SK-N-SH (cell line): ENCODE results near the gene PLEKHA8. TPM values are rescaled to one million over a fixed set of nuclear protein-coding genes. Genes with fewer than 3 reads are reported as not detected.
A peak's percentile ranks its signal among the peaks of the same experiment; 100 is the strongest.

Experiments
- CTCF ChIA-PET: fragments of 300-600, 350-600 bp; formaldehyde crosslinking; extraction: SDS; loops from one replicate; lab custom pipeline; 2021; lab: Yijun Ruan, JAX
- POLR2A ChIA-PET: fragments of 350-600 bp; sonication (Branson Sonifier 250); formaldehyde crosslinking; extraction: SDS; loops from one replicate; lab custom pipeline; 2020; ENCODE audit warnings: antibody characterized with exemption, inconsistent platforms; lab: Yijun Ruan, JAX
- DNase-seq: peaks from one replicate; pipeline ENCODE4 v3.0.0; 2012
- H2AFZ ChIP-seq: fragments of 200-600 bp; sonication (generic); 2 replicates; pipeline ENCODE4 v1.8.1; 2016; ENCODE audit warnings: antibody characterized with exemption, mild to moderate bottlenecking, low read depth
- H3F3A ChIP-seq: fragments of 200-600 bp; sonication (generic); replicated peaks from 2 replicates; pipeline ENCODE3; 2016; ENCODE audit warnings: antibody characterized with exemption, mild to moderate bottlenecking; ENCODE audit not compliant: insufficient read depth
- H3K27ac ChIP-seq, 2 experiments: fragments of 200-500 bp in 1 of 2; fragments of 200-600 bp in 1 of 2; sonication (Bioruptor generic) in 1 of 2; sonication (generic), shearing (Covaris generic) in 1 of 2; 2 replicates each; pipeline versions ENCODE4 v1.5.1 to v1.6.1; 2014 to 2016; ENCODE audit warnings: low read depth in 2 of 2, inconsistent platforms in 1 of 2, low read length in 1 of 2, mild to moderate bottlenecking in 1 of 2, mixed read lengths in 1 of 2
- H3K27me3 ChIP-seq: fragments of 200-600 bp; sonication (generic), shearing (Covaris generic); 2 replicates; pipeline ENCODE4 v1.6.1; 2016; ENCODE audit warnings: mixed run types; ENCODE audit not compliant: insufficient read depth
- H3K36me3 ChIP-seq, 2 experiments: fragments of 200-500 bp in 1 of 2; fragments of 200-600 bp in 1 of 2; sonication (Bioruptor generic) in 1 of 2; sonication (generic) in 1 of 2; replicated peaks in 1 of 2; 2 replicates each; pipeline versions ENCODE3 to v1.5.1; 2014 to 2016; ENCODE audit warnings: low read length in 1 of 2, mild to moderate bottlenecking in 1 of 2; ENCODE audit not compliant: insufficient read depth in 2 of 2, control insufficient read depth in 1 of 2
- H3K4me1 ChIP-seq, 2 experiments: fragments of 200-500 bp in 1 of 2; fragments of 200-600 bp in 1 of 2; sonication (Bioruptor generic) in 1 of 2; sonication (generic), shearing (Covaris generic) in 1 of 2; 2 replicates each; pipeline versions ENCODE4 v1.5.1 to v1.6.1; 2014 to 2016; ENCODE audit warnings: low read depth in 1 of 2, low read length in 1 of 2, mixed run types in 1 of 2; ENCODE audit not compliant: insufficient read depth in 2 of 2, control insufficient read depth in 1 of 2
- H3K4me2 ChIP-seq: fragments of 200-600 bp; sonication (generic), shearing (Covaris generic); 2 replicates; pipeline ENCODE4 v1.6.1; 2017; ENCODE audit warnings: mixed run types
- H3K4me3 ChIP-seq, 2 experiments: fragments of 200-500 bp in 1 of 2; fragments of 200-600 bp in 1 of 2; sonication (Bioruptor generic) in 1 of 2; sonication (generic), shearing (Covaris generic) in 1 of 2; 2 replicates each; pipeline versions ENCODE4 v1.5.1 to v1.8.1; 2014 to 2016; ENCODE audit warnings: low read depth in 2 of 2, inconsistent platforms in 1 of 2, low read length in 1 of 2, mild to moderate bottlenecking in 1 of 2, mixed read lengths in 1 of 2, moderate library complexity in 1 of 2
- H3K79me2 ChIP-seq: fragments of 200-600 bp; sonication (generic); 2 replicates; pipeline ENCODE4 v1.8.1; 2017; ENCODE audit warnings: mild to moderate bottlenecking; ENCODE audit not compliant: insufficient read depth
- H3K9ac ChIP-seq: fragments of 200-600 bp; sonication (generic); 2 replicates; pipeline ENCODE4 v1.6.1; 2017; ENCODE audit warnings: mixed run types
- H3K9me2 ChIP-seq: fragments of 200-600 bp; sonication (generic); 2 replicates; pipeline ENCODE4 v1.6.1; 2017; ENCODE audit warnings: mixed run types
- H3K9me3 ChIP-seq: fragments of 200-600 bp; sonication (generic); 2 replicates; pipeline ENCODE4 v1.6.1; 2017; ENCODE audit warnings: mixed run types, mild to moderate bottlenecking, moderate library complexity
- H4K20me1 ChIP-seq: fragments of 200-600 bp; sonication (generic); 2 replicates; pipeline ENCODE4 v1.6.1; 2017; ENCODE audit warnings: mild to moderate bottlenecking, mixed run types; ENCODE audit not compliant: insufficient read depth
- CHD2 ChIP-seq: fragments of 150-350 bp; IDR thresholded peaks from 2 replicates; pipeline ENCODE4 v1.6.1; 2018; ENCODE audit warnings: low read length; ENCODE audit not compliant: partially characterized antibody
- ELF1 ChIP-seq: IDR thresholded peaks from 2 replicates; pipeline ENCODE4 v1.4.0; 2012
- EP300 ChIP-seq, 2 experiments: IDR thresholded peaks; 2 replicates each; pipeline versions ENCODE4 v1.4.0 to v1.6.1; 2012; ENCODE audit warnings: borderline replicate concordance in 1 of 2, low read depth in 1 of 2, low read length in 1 of 2
- EZH2phosphoT487 ChIP-seq: fragments of 200-600 bp; sonication (generic); IDR thresholded peaks from 2 replicates; pipeline ENCODE4 v1.6.1; 2017; ENCODE audit warnings: low read depth, mixed run types, mild to moderate bottlenecking, antibody characterized with exemption, moderate library complexity, borderline replicate concordance
- FOXJ3 ChIP-seq: sonication (generic); formaldehyde crosslinking; IDR thresholded peaks from 2 replicates; pipeline ENCODE4 v1.5.1; 2020; ENCODE audit warnings: mild to moderate bottlenecking, missing genetic modification reagents
- FOXM1 ChIP-seq: IDR thresholded peaks from 2 replicates; pipeline ENCODE4 v1.4.0; 2012; ENCODE audit warnings: low read depth, mild to moderate bottlenecking
- GABPA ChIP-seq: IDR thresholded peaks from 2 replicates; pipeline ENCODE4 v1.4.0; 2012; ENCODE audit warnings: low read depth, mild to moderate bottlenecking
- GATA2 ChIP-seq: sonication (generic); formaldehyde crosslinking; IDR thresholded peaks from 2 replicates; pipeline ENCODE4 v1.5.0; 2020; ENCODE audit warnings: mild to moderate bottlenecking, missing genetic modification reagents
- JUND ChIP-seq: IDR thresholded peaks from 2 replicates; pipeline ENCODE4 v1.4.0; 2012
- MEF2A ChIP-seq: IDR thresholded peaks from 2 replicates; pipeline ENCODE4 v1.4.0; 2012; ENCODE audit warnings: low read depth, borderline replicate concordance
- MXI1 ChIP-seq: IDR thresholded peaks from 2 replicates; pipeline ENCODE4 v1.6.1; 2012; ENCODE audit warnings: mild to moderate bottlenecking, low read depth, low read length, improper control_type of control experiment
- NFIC ChIP-seq: IDR thresholded peaks from 2 replicates; pipeline ENCODE4 v1.4.0; 2012; ENCODE audit warnings: borderline replicate concordance
- NRF1 ChIP-seq: IDR thresholded peaks from 2 replicates; pipeline ENCODE4 v1.6.1; 2012; ENCODE audit warnings: low read depth, mild to moderate bottlenecking, low read length
- POLR2AphosphoS5 ChIP-seq: IDR thresholded peaks from 2 replicates; pipeline ENCODE4 v1.6.1; 2012; ENCODE audit warnings: low read depth, low read length
- RAD21 ChIP-seq: IDR thresholded peaks from 2 replicates; pipeline ENCODE4 v1.6.1; 2012; ENCODE audit warnings: mild to moderate bottlenecking, low read length
- RCOR1 ChIP-seq: fragments of 150-350 bp; IDR thresholded peaks from 2 replicates; pipeline ENCODE4 v1.6.1; 2017; ENCODE audit warnings: antibody characterized with exemption, low read length
- RFX5 ChIP-seq: IDR thresholded peaks from 2 replicates; pipeline ENCODE4 v1.6.1; 2012; ENCODE audit warnings: mild to moderate bottlenecking, improper control_type of control experiment, low read length
- RXRA ChIP-seq: IDR thresholded peaks from 2 replicates; pipeline ENCODE4 v1.4.0; 2012; ENCODE audit warnings: low read depth, mild to moderate bottlenecking, borderline replicate concordance
- SMC3 ChIP-seq: IDR thresholded peaks from 2 replicates; pipeline ENCODE4 v1.6.1; 2012; ENCODE audit warnings: low read depth, low read length, improper control_type of control experiment
- TAF1 ChIP-seq: IDR thresholded peaks from 2 replicates; pipeline ENCODE4 v1.6.1; 2012; ENCODE audit warnings: low read depth, mild to moderate bottlenecking, low read length, moderate library complexity, borderline replicate concordance
- TEAD4 ChIP-seq: IDR thresholded peaks from 2 replicates; pipeline ENCODE4 v1.4.0; 2012; ENCODE audit warnings: mild to moderate bottlenecking, borderline replicate concordance; ENCODE audit not compliant: insufficient read depth
- YY1 ChIP-seq: IDR thresholded peaks from 2 replicates; pipeline ENCODE4 v1.4.0; 2012; ENCODE audit warnings: low read depth, mild to moderate bottlenecking
- WGBS: methylation state at CpG from one replicate; pipeline ENCODE4 v1.1.6; 2017; ENCODE audit warnings: low lambda C conversion rate; 5-methylcytosine and 5-hydroxymethylcytosine counted together
- polyA plus RNA-seq, 3 experiments: library from polyadenylated mRNA; depleted of rRNA; stranded (reverse); fragments of >200 nt; gene quantifications; 2 replicates each; pipeline ENCODE4 v1.2.3, GENCODE V29; 2012
- TF ChIP-seq, protein P1 (sequence below): fragments of 150-350 bp; IDR thresholded peaks from 2 replicates; pipeline ENCODE4 v1.6.1; 2017; ENCODE audit warnings: antibody characterized with exemption, low read length, low read depth, borderline replicate concordance
- TF ChIP-seq, protein P2 (sequence below): fragments of 150-350 bp; IDR thresholded peaks from 2 replicates; pipeline ENCODE4 v1.6.1; 2016; ENCODE audit warnings: mild to moderate bottlenecking, low read depth, low read length
- TF ChIP-seq, protein P3 (sequence below): IDR thresholded peaks from 2 replicates; pipeline ENCODE4; 2012
- TF ChIP-seq, protein P4 (sequence below): IDR thresholded peaks from 2 replicates; pipeline ENCODE4 v1.4.0; 2012; ENCODE audit warnings: low read depth, borderline replicate concordance
- TF ChIP-seq, protein P5 (sequence below): IDR thresholded peaks from 2 replicates; pipeline ENCODE4 v1.4.0; 2012; ENCODE audit warnings: low read depth, borderline replicate concordance

The PLEKHA8 gene
- polyA plus RNA-seq, 1 of the 3 experiments (the other 2 are of a cell fraction) = 4.9 TPM

DNA sequence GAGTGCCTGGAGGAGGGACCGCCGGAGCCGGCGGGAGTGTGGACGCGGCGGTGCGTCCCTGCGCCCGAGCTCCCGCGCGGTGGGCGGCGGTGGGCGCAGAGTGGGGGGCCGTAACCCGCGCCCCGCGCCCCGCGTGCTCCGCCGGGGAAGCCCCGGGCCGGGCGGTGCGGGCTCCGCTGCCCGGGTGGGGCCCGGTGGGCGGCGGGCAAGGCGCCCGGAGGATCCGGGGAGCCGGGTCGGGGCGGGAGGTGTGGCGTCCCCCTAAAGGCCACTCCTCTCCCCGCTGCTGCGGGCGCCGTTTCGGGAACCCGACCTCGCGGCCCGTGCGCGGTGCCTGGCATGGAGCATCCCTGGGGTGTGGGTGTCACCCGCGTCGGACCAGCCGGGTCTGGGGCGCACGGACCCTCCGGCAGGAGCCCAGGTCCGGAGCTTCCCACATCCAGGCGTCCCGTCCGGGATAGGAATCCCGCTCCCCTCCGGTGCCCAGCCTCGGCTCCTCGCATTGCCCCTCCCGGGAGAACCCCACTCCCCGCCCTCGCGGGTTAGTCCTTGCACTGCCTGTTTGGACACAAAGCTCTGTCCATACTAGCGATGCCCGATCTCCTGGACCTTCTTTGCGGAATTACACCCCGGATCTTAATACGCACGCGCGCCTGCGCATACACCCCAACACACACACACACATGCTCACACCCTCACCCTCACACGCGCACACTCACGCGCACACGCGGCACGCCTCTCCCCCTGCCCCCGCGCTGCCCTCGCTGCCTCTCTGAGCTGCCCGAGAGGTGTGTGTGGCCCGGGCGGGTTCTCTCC, 107.3 kb downstream of the PLEKHA8 start:
- peak overlapping the region; percentile 95 for H2AFZ ChIP-seq
- peak overlapping the region; percentile 72 to 86 for H3K4me3 ChIP-seq
- no peaks in the 10 kb centered on the region for H4K20me1 ChIP-seq
- H3K9me2 ChIP-seq = no peaks in the 10 kb centered on the region
- H3K9me3 ChIP-seq = no peaks in the 10 kb centered on the region
- peaks cover 38% of the 10 kb centered on the region for H3K79me2 ChIP-seq
- WGBS = under 1% methylated on average over 47 of the region's 93 CpGs
- H3K27ac ChIP-seq = peak overlapping the region; percentile 62 to 65
- CTCF ChIA-PET = interaction anchor here (0.9 to 3.5 kb wide), 8 partner anchors 11 to 428 kb away, joined by 3 to 14 read pairs (median 4); no protein-coding TSS in a partner anchor
- peak; percentile 88 for DNase-seq
- peak overlapping the region; percentile 98 for H3K4me2 ChIP-seq
- POLR2A ChIA-PET = interaction anchor here (0.7 to 1.7 kb wide), 3 partner anchors 38 to 107 kb away, joined by 3 read pairs; no protein-coding TSS in a partner anchor
- peaks cover 8% of the 10 kb centered on the region for H3F3A ChIP-seq
- peaks cover 0 to 8% of the 10 kb centered on the region in 2 experiments; a peak in 1 of 4 replicates for H3K4me1 ChIP-seq
- H3K36me3 ChIP-seq = no peaks in the 10 kb centered on the region
- H3K9ac ChIP-seq = peak overlapping the region; percentile 79
- no peaks in the 10 kb centered on the region for H3K27me3 ChIP-seq
- TF ChIP-seq FOXJ3 (CRISPR knock-in tag) = no peak
- no peak for TF ChIP-seq NFIC
- no peak for TF ChIP-seq RCOR1
- TF ChIP-seq, protein P1, sequence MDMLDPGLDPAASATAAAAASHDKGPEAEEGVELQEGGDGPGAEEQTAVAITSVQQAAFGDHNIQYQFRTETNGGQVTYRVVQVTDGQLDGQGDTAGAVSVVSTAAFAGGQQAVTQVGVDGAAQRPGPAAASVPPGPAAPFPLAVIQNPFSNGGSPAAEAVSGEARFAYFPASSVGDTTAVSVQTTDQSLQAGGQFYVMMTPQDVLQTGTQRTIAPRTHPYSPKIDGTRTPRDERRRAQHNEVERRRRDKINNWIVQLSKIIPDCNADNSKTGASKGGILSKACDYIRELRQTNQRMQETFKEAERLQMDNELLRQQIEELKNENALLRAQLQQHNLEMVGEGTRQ = no peak
- peak; percentile 76 for TF ChIP-seq NRF1
- no peak for TF ChIP-seq SMC3
- TF ChIP-seq GABPA = no peak
- TF ChIP-seq, protein P2, sequence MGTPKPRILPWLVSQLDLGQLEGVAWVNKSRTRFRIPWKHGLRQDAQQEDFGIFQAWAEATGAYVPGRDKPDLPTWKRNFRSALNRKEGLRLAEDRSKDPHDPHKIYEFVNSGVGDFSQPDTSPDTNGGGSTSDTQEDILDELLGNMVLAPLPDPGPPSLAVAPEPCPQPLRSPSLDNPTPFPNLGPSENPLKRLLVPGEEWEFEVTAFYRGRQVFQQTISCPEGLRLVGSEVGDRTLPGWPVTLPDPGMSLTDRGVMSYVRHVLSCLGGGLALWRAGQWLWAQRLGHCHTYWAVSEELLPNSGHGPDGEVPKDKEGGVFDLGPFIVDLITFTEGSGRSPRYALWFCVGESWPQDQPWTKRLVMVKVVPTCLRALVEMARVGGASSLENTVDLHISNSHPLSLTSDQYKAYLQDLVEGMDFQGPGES = no peak
- no peak for TF ChIP-seq MEF2A
- TF ChIP-seq, protein P3, sequence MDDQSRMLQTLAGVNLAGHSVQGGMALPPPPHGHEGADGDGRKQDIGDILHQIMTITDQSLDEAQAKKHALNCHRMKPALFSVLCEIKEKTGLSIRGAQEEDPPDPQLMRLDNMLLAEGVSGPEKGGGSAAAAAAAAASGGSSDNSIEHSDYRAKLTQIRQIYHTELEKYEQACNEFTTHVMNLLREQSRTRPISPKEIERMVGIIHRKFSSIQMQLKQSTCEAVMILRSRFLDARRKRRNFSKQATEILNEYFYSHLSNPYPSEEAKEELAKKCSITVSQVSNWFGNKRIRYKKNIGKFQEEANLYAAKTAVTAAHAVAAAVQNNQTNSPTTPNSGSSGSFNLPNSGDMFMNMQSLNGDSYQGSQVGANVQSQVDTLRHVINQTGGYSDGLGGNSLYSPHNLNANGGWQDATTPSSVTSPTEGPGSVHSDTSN = no peak
- no peak for TF ChIP-seq YY1
- peak; percentile 27; the same call in 1 of the 2 replicates for TF ChIP-seq POLR2AphosphoS5
- no peak for TF ChIP-seq GATA2 (CRISPR knock-in tag)
- TF ChIP-seq, protein P4, sequence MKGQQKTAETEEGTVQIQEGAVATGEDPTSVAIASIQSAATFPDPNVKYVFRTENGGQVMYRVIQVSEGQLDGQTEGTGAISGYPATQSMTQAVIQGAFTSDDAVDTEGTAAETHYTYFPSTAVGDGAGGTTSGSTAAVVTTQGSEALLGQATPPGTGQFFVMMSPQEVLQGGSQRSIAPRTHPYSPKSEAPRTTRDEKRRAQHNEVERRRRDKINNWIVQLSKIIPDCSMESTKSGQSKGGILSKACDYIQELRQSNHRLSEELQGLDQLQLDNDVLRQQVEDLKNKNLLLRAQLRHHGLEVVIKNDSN = no peak
- no peak for TF ChIP-seq CHD2
- TF ChIP-seq FOXM1 = no peak
- TF ChIP-seq JUND = no peak
- no peak for TF ChIP-seq RFX5
- TF ChIP-seq RAD21 = no peak
- TF ChIP-seq ELF1 = no peak
- no peak for TF ChIP-seq RXRA
- no peak for TF ChIP-seq TAF1
- TF ChIP-seq EP300 (IDR thresholded peaks at IDR 0.05; ENCODE audit: borderline replicate concordance in 1 of 2, low read depth in 1 of 2, low read length in 1 of 2) = no peak
- TF ChIP-seq EZH2phosphoT487 = no peak
- TF ChIP-seq MXI1 = peak; percentile 84
- TF ChIP-seq TEAD4 = no peak
- TF ChIP-seq, protein P5, sequence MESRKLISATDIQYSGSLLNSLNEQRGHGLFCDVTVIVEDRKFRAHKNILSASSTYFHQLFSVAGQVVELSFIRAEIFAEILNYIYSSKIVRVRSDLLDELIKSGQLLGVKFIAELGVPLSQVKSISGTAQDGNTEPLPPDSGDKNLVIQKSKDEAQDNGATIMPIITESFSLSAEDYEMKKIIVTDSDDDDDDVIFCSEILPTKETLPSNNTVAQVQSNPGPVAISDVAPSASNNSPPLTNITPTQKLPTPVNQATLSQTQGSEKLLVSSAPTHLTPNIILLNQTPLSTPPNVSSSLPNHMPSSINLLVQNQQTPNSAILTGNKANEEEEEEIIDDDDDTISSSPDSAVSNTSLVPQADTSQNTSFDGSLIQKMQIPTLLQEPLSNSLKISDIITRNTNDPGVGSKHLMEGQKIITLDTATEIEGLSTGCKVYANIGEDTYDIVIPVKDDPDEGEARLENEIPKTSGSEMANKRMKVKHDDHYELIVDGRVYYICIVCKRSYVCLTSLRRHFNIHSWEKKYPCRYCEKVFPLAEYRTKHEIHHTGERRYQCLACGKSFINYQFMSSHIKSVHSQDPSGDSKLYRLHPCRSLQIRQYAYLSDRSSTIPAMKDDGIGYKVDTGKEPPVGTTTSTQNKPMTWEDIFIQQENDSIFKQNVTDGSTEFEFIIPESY = no peak
